GM18519 (cell line): ENCODE measurements around the gene UBE2K.
"Not testable (repeated sequence)": the region's sequence is repeated elsewhere in the genome, so short reads cannot be mapped to it uniquely, and the experiment has no call there.

Experiments used
- ATAC-seq: cut with Tn5 transposase; IDR thresholded peaks from one replicate; pipeline ENCODE4 v1.9.1; 2021; ENCODE audit warnings: mild to moderate bottlenecking, moderate library complexity; ENCODE audit not compliant: unreplicated experiment, low FRiP score

Gene UBE2K

GRCh38 chr4:39719804-39720580 lies 22.1 kb downstream of the UBE2K start:
- no peak for ATAC-seq

DNA sequence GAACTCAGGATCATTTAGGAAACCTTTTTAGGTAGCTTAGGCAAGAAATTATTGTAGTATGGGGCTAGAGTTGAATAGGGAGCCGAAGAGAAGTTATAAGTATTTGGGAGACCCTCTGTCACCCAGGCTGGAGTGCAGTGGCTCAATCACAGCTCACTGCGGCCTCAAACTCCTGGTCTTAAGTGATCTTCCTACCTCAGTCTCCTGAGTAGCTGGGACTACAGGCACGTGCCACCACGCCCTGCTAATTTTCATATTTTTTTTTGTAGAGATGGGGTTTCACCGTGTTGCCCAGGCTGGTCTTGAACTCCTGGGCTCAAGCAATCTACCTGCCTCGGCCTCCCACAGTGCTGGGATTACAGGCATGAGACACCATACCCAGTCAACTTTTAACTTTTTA lies 23.3 kb downstream of the UBE2K start:
- ATAC-seq: not testable (repeated sequence)

- ATAC-seq: no peak
Measured at GRCh38 chr4:39721788-39722187, 23.9 kb downstream of the UBE2K start.

DNA sequence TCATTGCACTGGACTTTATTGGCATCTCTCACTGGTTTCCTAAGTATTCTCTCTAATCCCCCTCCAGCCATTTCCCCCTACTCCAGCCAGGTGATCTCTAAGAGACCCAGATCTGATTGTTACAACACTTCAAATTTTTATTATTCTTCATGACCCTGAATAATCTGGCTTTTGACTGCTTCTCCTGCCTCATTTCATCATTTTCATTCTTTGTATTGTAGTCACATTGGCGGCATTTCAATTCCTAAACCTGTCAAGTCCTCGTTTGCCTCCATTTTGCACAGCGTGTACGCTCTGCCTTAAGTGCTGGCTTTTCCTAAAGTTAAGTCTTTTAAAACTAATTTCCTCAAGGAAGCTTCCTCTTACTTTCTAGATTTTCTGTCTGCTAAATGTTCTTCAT lies 31.6 kb downstream of the UBE2K start:
- ATAC-seq: no peak

GRCh38 chr4:39730072-39730471 lies 32.1 kb downstream of the UBE2K start:
- no peak for ATAC-seq

GRCh38 chr4:39731908-39732307 lies 34.0 kb downstream of the UBE2K start:
- ATAC-seq: no peak

DNA sequence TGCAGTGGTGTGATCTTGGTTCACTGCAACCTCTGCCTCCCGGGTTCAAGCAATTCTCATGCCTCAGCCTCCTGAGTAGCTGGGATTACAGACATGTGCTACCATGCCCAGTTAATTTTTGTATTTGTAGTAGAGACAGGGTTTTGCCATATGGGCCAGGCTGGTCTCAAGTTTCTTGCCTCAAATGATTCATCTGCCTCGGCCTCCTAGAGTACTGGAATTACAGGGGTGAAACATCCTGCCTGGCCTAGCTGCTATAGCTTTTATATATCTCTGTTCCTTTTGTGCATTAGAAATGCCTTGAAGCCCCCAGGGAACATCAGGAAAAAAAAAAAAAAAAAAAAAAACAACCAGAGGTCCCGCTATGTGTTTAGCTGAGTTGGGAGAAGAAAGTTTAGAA lies 34.8 kb downstream of the UBE2K start:
- ATAC-seq: no peak

GRCh38 chr4:39739591-39739990 lies 41.7 kb downstream of the UBE2K start:
- not testable (repeated sequence) for ATAC-seq

DNA sequence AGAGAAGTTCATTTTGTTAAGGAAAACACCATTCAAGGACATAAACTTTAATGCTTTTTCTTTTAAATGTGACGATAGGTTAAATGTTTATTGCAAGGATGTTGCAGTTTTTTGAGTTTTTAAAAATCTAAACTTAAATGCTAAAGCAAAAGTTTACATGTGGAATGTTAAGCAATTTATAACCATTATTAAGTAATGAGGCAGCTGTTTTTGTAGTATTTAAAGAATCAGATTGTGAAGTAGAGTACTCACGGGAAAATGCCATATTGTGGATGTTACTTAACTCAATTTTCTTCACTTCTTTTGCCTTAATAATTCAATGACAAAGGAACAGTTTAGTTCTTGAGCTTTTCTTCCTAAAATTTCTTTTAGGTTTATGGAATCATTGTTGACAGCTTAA lies 43.5 kb downstream of the UBE2K start:
- no peak for ATAC-seq

DNA sequence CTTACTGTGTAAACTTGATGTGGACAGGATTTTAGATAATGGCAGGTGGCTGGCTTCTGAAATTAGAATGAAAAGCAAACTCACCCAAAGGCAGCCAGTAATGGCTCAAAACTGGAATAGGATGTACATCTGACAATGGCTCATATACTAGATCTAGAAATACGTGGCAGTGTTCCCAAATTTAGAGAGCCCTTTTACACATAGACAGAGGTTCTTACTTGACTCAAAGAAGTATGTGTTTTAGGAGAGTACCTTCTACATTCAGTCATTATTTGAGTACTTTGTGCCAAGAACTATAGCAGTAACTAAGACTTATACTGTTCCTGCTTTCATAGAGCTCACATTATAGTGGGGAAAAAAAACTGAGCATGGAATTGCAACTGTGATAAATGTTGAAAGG lies 48.0 kb downstream of the UBE2K start:
- no peak for ATAC-seq

- ATAC-seq: no peak
Measured at GRCh38 chr4:39750216-39750615, 52.3 kb downstream of the UBE2K start.

DNA sequence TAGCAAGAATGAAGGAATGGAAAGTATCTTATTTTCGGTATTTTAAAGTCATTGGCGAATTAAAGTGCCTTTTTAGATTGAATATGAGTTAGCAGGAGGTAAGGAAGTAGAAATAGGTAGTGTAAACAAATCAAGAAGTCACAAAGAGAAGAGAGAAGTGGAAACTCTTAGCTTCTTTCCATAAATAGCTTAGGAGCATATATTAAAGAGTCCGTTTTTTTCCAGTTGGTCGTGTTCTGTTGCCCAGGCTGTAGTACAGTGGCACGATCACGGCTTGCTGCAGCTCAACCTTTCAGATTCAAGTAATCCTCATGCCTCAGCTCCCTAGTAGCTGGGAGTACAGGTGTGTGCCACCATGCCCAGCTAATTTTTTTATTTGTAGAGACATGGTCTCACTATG lies 56.4 kb downstream of the UBE2K start:
- ATAC-seq: no peak

GRCh38 chr4:39756159-39756558 lies 58.2 kb downstream of the UBE2K start:
- ATAC-seq: no peak

- ATAC-seq: no peak
Measured at GRCh38 chr4:39758176-39758575, 60.2 kb downstream of the UBE2K start.

DNA sequence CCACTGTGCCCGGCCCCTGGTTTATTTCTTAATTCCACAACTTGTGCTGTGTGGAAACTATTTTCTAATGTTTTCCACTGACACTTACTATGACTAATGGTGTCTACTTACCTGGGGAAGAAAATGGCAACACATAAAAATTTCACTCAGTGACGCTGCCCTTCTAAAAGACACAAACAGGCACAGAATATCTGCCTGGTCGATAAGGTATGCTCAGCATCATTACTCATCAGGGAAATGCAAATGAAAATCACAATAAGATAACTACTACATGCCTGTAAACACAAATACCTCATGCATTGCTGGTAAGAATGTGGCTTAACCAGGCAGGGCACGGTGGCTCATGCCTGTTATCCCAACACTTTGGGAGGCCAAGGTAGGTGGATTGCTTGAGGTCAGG lies 61.6 kb downstream of the UBE2K start:
- no peak for ATAC-seq

DNA sequence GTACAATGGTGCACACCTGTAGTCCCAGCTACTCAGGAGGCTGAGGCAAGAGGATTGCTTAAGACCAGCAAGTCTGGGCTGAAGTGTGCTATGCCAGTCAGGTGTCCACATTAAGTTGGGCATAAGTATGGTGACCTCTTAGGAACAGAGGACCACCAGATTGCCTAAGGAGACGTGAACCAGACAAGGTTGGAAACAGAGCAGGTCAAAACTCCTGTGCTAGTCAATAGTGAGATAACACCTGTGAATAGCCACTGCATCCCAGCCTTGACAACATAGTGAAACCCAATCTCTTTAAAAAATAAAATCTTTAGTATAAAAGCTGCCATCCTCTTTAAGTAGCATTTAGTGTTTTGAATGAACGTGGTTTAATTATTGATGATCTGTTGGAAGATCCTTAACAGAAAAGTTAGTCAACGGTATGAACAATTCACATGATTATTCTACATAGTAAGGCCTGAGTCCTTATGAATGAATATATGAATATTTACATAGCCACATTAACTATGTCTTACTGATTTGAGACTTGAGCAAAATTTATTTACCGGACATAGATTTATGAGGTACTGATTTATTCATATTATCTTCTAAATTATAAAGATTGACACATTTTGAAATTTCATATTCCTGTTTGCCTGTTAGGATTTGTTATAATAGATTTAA lies 63.2 kb downstream of the UBE2K start:
- no peak for ATAC-seq

GRCh38 chr4:39763714-39764572 lies 66.0 kb downstream of the UBE2K start:
- ATAC-seq: no peak

GRCh38 chr4:39770005-39770404 lies 72.1 kb downstream of the UBE2K start:
- no peak for ATAC-seq

DNA sequence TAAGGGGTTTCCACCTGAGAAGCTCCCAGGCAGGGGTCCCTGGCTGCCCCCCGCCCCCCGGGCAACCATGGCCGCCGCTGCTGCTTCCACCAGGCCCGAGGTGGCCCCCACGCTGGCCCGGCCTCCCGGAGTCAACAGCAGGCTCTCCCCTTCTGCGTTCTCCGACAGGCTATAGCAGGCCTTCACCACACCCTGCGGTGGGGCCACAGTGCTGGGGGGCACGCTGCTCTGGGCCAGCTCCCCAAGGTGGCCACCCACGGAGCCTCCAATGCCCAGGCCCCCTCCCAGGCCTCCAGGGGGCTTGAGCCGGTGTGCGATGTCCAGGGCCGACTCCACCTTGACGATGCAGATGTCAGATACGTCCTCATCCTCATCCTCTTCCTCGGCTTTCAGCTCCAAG lies 72.5 kb downstream of the UBE2K start:
- no peak for ATAC-seq

- no peak for ATAC-seq
Measured at GRCh38 chr4:39770969-39771724, 73.2 kb downstream of the UBE2K start.

DNA sequence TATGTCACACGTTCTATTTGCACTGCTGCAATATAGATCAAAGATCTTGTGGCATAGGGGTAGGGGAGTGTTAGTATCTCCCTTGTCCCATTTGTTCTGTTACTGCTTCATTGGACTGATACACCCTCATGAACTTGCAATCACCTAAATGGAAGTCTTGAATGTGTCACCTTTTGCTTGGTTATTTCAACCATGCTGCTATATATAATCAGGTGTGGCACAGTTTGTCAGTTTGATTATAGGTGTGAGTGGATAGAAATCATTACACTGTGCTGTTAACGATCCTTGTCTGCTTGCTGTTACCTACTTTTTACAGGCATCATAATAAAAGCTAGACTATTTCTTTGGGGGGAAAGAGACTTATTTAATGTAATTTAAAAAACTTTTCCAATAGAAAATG lies 84.1 kb downstream of the UBE2K start:
- not testable (repeated sequence) for ATAC-seq
